Hepatocyte (in vitro differentiated cells): ENCODE data around the gene PRR18. TPM values are rescaled to one million over a fixed set of nuclear protein-coding genes. Genes with fewer than 3 reads are reported as not detected.

Experiments
- DNase-seq: peaks from one replicate; pipeline ENCODE4 v3.0.0-alpha.2; 2016; ENCODE audit warnings: low spot score
- H2AFZ ChIP-seq: fragments of 200-600 bp; sonication (generic); 2 replicates; pipeline ENCODE4 v1.6.0; 2016; ENCODE audit warnings: antibody characterized with exemption, mild to moderate bottlenecking
- H3K27ac ChIP-seq: fragments of 200-600 bp; sonication (generic); 2 replicates; pipeline ENCODE4 v1.5.1; 2016; ENCODE audit warnings: mild to moderate bottlenecking
- H3K27me3 ChIP-seq: fragments of 200-600 bp; sonication (generic); 2 replicates; pipeline ENCODE4 v1.6.1; 2016
- H3K36me3 ChIP-seq: fragments of 200-600 bp; sonication (generic); replicated peaks from 2 replicates; pipeline ENCODE4 v1.5.1; 2016; ENCODE audit warnings: low read depth; ENCODE audit not compliant: insufficient read depth
- H3K4me1 ChIP-seq: fragments of 200-600 bp; sonication (generic); 2 replicates; pipeline ENCODE4 v1.5.1; 2016; ENCODE audit warnings: mild to moderate bottlenecking, moderate library complexity; ENCODE audit not compliant: insufficient read depth
- H3K4me2 ChIP-seq: fragments of 200-600 bp; sonication (generic); 2 replicates; pipeline ENCODE4 v1.6.0; 2016
- H3K4me3 ChIP-seq: fragments of 200-600 bp; sonication (generic); 2 replicates; pipeline ENCODE4 v1.5.1; 2016; ENCODE audit warnings: mild to moderate bottlenecking
- H3K79me2 ChIP-seq: fragments of 200-600 bp; sonication (generic); 2 replicates; pipeline ENCODE4 v1.6.0; 2017; ENCODE audit warnings: mild to moderate bottlenecking
- H3K9me2 ChIP-seq: fragments of 200-600 bp; sonication (generic); replicated peaks from 2 replicates; pipeline ENCODE4 v1.6.0; 2017; ENCODE audit warnings: mild to moderate bottlenecking; ENCODE audit not compliant: insufficient read depth
- H3K9me3 ChIP-seq: fragments of 200-600 bp; sonication (generic); 2 replicates; pipeline ENCODE4 v1.5.1; 2016; ENCODE audit warnings: low read depth, mild to moderate bottlenecking
- H4K20me1 ChIP-seq: fragments of 200-600 bp; sonication (generic); 2 replicates; pipeline ENCODE4 v1.6.0; 2016; ENCODE audit warnings: mild to moderate bottlenecking; ENCODE audit not compliant: insufficient read depth, poor library complexity, severe bottlenecking
- CTCF ChIP-seq: fragments of 200-600 bp; sonication (generic); IDR thresholded peaks from 2 replicates; pipeline ENCODE4 v1.5.1; 2016; ENCODE audit warnings: antibody characterized with exemption, mild to moderate bottlenecking; ENCODE audit not compliant: poor library complexity
- EZH2 ChIP-seq: fragments of 200-600 bp; sonication (generic); IDR thresholded peaks from 2 replicates; pipeline ENCODE4 v1.6.1; 2016; ENCODE audit warnings: antibody characterized with exemption, mild to moderate bottlenecking, borderline replicate concordance
- EZH2phosphoT487 ChIP-seq: fragments of 200-600 bp; sonication (generic); IDR thresholded peaks from one replicate; pipeline ENCODE4 v1.6.1; 2018; ENCODE audit warnings: antibody characterized with exemption, mild to moderate bottlenecking, low read depth, moderate library complexity; ENCODE audit not compliant: unreplicated experiment, severe bottlenecking
- WGBS: methylation state at CpG from one replicate; pipeline ENCODE4 v1.1.6; 2016; ENCODE audit warnings: low lambda C conversion rate; ENCODE audit errors: missing lambda C conversion rate; 5-methylcytosine and 5-hydroxymethylcytosine counted together
- polyA plus RNA-seq: library from polyadenylated mRNA; unstranded; fragments of >200 nt; fragmentation: Nextera tagmentation; extraction: Ambion mirVana; gene quantifications from 2 replicates; pipeline ENCODE4 v1.2.1, GENCODE V29; 2016
- total RNA-seq: library from RNA; depleted of rRNA; stranded (reverse); fragments of >200 nt; gene quantifications from 2 replicates; pipeline ENCODE4 v1.2.3, GENCODE V29; 2014

Gene PRR18
- total and polyA plus RNA-seq, 2 experiments from 2014 or later: 0.77 to 1.5 TPM

- Histone ChIP-seq H3K27ac (no peak overlapping the region), H3K4me3 (no peak overlapping the region), H3K9me2 (no peaks in the 10 kb centered on the region), H4K20me1 (no peaks in the 10 kb centered on the region), H3K4me2 (no peak overlapping the region), H3K4me1 (no peaks in the 10 kb centered on the region), H2AFZ (no peak overlapping the region), H3K79me2 (no peaks in the 10 kb centered on the region), H3K9me3 (no peaks in the 10 kb centered on the region), H3K36me3 (no peaks in the 10 kb centered on the region), H3K27me3 (peaks cover 14% of the 10 kb centered on the region)
- 70% methylated on average over 6 of the region's 6 CpGs for WGBS
- no peak for TF ChIP-seq CTCF
- no peak for DNase-seq
Measured at GRCh38 chr6:166285233-166285632, 23.0 kb downstream of the PRR18 start.

GRCh38 chr6:166284640-166285039 is 23.6 kb downstream of the PRR18 start:
- Histone ChIP-seq H3K79me2 (no peaks in the 10 kb centered on the region), H3K27ac (no peak overlapping the region), H4K20me1 (no peaks in the 10 kb centered on the region), H3K4me1 (no peaks in the 10 kb centered on the region), H3K9me2 (no peaks in the 10 kb centered on the region), H3K4me3 (no peak overlapping the region), H3K4me2 (no peak overlapping the region), H2AFZ (no peak overlapping the region), H3K36me3 (no peaks in the 10 kb centered on the region), H3K27me3 (peaks cover 14% of the 10 kb centered on the region), H3K9me3 (no peaks in the 10 kb centered on the region)
- DNase-seq: no peak
- 96% methylated on average over 5 of the region's 6 CpGs for WGBS
- TF ChIP-seq EZH2phosphoT487 (no peak), CTCF (no peak), EZH2 (no peak)

- WGBS: 75% methylated on average over 11 of the region's 11 CpGs
- no peak overlapping the region for H3K4me2 ChIP-seq
- peaks cover 18% of the 10 kb centered on the region for H3K27me3 ChIP-seq
- H3K27ac ChIP-seq: no peak overlapping the region
- DNase-seq: no peak
- no peaks in the 10 kb centered on the region for H3K9me3 ChIP-seq
- no peak overlapping the region for H2AFZ ChIP-seq
- TF ChIP-seq EZH2: no peak
- no peak for TF ChIP-seq CTCF
- no peak for TF ChIP-seq EZH2phosphoT487
- H3K4me1 ChIP-seq: no peaks in the 10 kb centered on the region
- no peak overlapping the region for H3K4me3 ChIP-seq
- H3K79me2 ChIP-seq: no peaks in the 10 kb centered on the region
- no peaks in the 10 kb centered on the region for H4K20me1 ChIP-seq
- H3K36me3 ChIP-seq: no peaks in the 10 kb centered on the region
- no peaks in the 10 kb centered on the region for H3K9me2 ChIP-seq
Measured at GRCh38 chr6:166282394-166283032, 25.7 kb downstream of the PRR18 start.

GRCh38 chr6:166281104-166281503 is 27.1 kb downstream of the PRR18 start:
- DNase-seq: no peak
- Histone ChIP-seq H3K36me3 (no peaks in the 10 kb centered on the region), H3K4me1 (no peaks in the 10 kb centered on the region), H3K4me3 (no peak overlapping the region), H3K27me3 (peaks cover 18% of the 10 kb centered on the region), H2AFZ (no peak overlapping the region), H3K27ac (no peak overlapping the region), H3K9me3 (no peaks in the 10 kb centered on the region), H3K9me2 (no peaks in the 10 kb centered on the region), H3K79me2 (no peaks in the 10 kb centered on the region), H4K20me1 (no peaks in the 10 kb centered on the region), H3K4me2 (no peak overlapping the region)
- WGBS: 92% methylated on average over 9 of the region's 9 CpGs
- TF ChIP-seq CTCF (no peak), EZH2 (no peak), EZH2phosphoT487 (no peak)
